Esophagus muscularis mucosa (tissue), 3 donors: ENCODE data around the gene ADGRA3.

ENCODE experiments used
- CTCF ChIP-seq, 3 experiments: fragments of 200-600 bp in 2 of 3; fragments of 450-650 bp in 1 of 3; sonication (generic) in 2 of 3; IDR thresholded peaks; one replicate each; pipeline ENCODE4 v1.5.1; 2017 to 2019; ENCODE audit warnings: antibody characterized with exemption in 3 of 3, mild to moderate bottlenecking in 2 of 3, moderate library complexity in 1 of 3
- POLR2AphosphoS5 ChIP-seq, 2 donors: sonication (generic); formaldehyde crosslinking; IDR thresholded peaks; one replicate each; pipeline ENCODE4 v1.6.1; 2017; ENCODE audit warnings: antibody characterized with exemption in 2 of 2

GRCh38 chr4:22427675-22428074 lies 88.2 kb downstream of the ADGRA3 start:
- TF ChIP-seq CTCF (IDR thresholded peaks at IDR 0.05) (no peak), POLR2AphosphoS5 (IDR thresholded peaks at IDR 0.05) (no peak)
